Left ventricle myocardium superior (tissue), 1 donor: ENCODE results near the gene WDFY1. TPM values are rescaled to one million over a fixed set of nuclear protein-coding genes. Genes with fewer than 3 reads are reported as not detected.

Source experiments
- ATAC-seq: fragments of 200-7000 bp; cut with Tn5 transposase; one replicate; pipeline ENCODE4 v1.9.1; 2020; ENCODE audit warnings: mild to moderate bottlenecking, moderate library complexity
- DNase-seq: peaks from one replicate; pipeline ENCODE4 v3.0.0-alpha.2; 2020
- intact Hi-C: fragments of 100-400 bp; cut with micrococcal nuclease; formaldehyde crosslinking; loops from one replicate; pipeline ENCODE4 v1.11.0; 2022
- long read RNA-seq: library from polyadenylated mRNA; unstranded; transcript quantifications from one replicate; pipeline ENCODE4 v2.0.0, GENCODE V29; 2021
- total RNA-seq: library from RNA; stranded (reverse); fragmentation: NEBNext Ultra II Directional; extraction: Animal tissue kit (Norgen Biotek cat#: 25700); gene quantifications from one replicate; pipeline ENCODE4 v1.2.1, GENCODE V29; 2021
- donor health status: DM: no; HTN: yes; CAD: no; lungs with severe emphysema.

WDFY1 gene
- total RNA-seq: 12.4 TPM
- long read RNA-seq, full-length matches to known transcripts: 7 of 15 reads
- long read RNA-seq, partial matches to known transcripts: 0 of 15 reads
- long read RNA-seq, other reads (novel, unspliced or antisense): 8 of 15 reads

- peak; percentile 98 for ATAC-seq
- intact Hi-C loops: no loop called here
These were observed at the start of gene WDFY1 for GRCh38 chr2:223944703-223945531. Gene WDFY1 (minus strand): TSS chr2:223945335. CDS start chr2:223945284, 51 bp downstream.

GRCh38 chr2:223994562-223995162 lies 49.5 kb upstream of the WDFY1 start:
- intact Hi-C loops: no loop called here
- DNase-seq (no peak), ATAC-seq (no peak)

More at GRCh38 chr2:223944703-223945531, at the start of gene WDFY1:
- peak; percentile 95 for DNase-seq

DNA sequence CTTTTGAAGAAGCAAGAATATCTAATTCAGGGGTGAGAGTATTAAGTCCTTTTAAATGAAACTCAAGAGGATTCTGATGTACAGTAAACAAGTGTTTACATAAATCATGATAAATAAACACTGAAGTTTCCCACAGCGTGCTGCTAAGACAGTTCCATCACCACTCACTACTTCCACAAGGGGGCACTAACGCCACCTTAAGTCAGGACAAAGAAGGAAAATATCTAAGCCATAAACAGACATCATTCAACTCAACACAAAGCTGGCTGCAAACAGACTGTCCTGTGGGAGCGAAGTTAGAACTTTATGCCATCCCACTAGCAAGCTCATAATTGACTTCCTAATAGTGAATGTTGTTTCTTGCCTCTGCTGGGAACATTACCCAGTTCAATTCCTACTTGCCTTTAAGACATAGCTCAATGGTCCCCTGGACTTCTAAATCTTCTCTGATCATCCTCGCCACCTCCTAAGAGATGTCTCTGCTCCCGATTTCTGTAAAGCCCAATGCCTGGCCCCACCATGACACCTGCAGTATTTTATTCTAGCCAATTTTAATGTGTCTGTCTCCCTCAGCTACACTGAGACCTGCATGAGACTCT lies 48.6 kb upstream of the WDFY1 start:
- ATAC-seq: peak; percentile 85
- no peak for DNase-seq

GRCh38 chr2:223991611-223992010 lies 46.5 kb upstream of the WDFY1 start:
- intact Hi-C loops: no loop called here
- ATAC-seq: no peak

More for the DNA sequence above, 48.6 kb upstream of the WDFY1 start:
- intact Hi-C loops: loop anchor here (1.0 kb wide), 1 partner anchor 291 kb away; no protein-coding TSS in a partner anchor

GRCh38 chr2:223989856-223990232 lies 44.7 kb upstream of the WDFY1 start:
- intact Hi-C loops: no loop called here
- ATAC-seq: no peak
- no peak for DNase-seq

More at GRCh38 chr2:223991611-223992010, 46.5 kb upstream of the WDFY1 start:
- DNase-seq: no peak

- DNase-seq (no peak), ATAC-seq (no peak)
- intact Hi-C loops: no loop called here
These were observed 44.2 kb upstream of the WDFY1 start for GRCh38 chr2:223989206-223989855.

DNA sequence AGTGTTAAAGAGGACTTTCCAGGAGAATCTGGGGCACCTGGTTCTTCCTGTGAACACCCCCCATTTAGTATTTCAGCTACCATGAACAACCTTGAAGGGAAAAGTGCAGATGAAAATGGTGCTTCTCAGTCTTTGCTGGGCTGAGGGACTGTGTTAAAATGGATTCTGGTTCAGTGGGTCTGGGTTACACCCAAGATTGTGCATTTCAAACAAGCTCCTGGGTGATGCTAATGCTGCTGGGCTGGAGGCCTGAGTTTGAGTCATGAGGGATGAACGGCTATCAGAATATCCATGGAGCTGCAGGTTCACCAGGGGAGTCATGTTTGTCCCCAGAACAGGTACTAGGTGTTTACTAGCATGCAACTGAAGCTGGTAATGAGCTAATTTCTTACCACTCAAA lies 36.1 kb upstream of the WDFY1 start:
- ATAC-seq (no peak), DNase-seq (no peak)
- intact Hi-C loops: no loop called here

DNA sequence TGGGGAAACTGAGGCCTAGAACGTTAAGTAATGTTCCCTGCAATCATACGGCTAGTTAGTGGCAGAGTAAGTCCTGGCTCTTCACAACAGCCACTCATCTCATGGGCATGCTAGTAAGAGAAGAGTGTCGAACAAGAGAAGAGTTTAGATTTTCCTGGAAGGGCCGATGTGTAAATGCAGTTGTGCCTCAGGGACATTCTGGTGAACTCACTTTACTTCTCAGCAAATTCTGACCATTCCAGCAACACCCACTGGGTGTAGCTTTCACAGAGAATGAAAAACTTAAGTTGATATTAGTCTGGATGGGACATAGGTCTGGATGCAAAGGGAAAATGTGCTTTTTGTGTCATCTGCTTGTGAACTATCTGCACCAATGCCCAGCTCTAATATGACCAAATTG lies 35.7 kb upstream of the WDFY1 start:
- DNase-seq: no peak
- intact Hi-C loops: no loop called here
- ATAC-seq: no peak

DNA sequence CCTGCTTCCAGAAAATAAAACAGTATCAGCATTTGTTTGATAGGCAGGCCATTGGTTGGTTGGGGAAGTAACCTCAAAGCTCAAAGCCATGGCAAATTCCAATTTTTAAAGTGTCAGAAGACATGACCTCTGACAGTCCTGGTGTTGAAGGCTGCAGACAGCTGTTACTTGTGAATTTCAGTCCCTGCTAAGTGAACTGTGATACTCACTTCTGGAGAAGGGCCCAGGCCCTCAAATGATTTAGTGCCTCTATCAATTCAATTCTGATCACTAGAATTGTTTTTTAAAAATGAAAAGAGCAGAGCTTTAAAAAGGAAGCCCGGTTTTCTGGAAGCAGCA lies 35.2 kb upstream of the WDFY1 start:
- intact Hi-C loops: no loop called here
- no peak for ATAC-seq

GRCh38 chr2:223979730-223980396 lies 34.7 kb upstream of the WDFY1 start:
- DNase-seq (no peak), ATAC-seq (no peak)
- intact Hi-C loops: no loop called here

More for the DNA sequence above, 35.2 kb upstream of the WDFY1 start:
- no peak for DNase-seq

DNA sequence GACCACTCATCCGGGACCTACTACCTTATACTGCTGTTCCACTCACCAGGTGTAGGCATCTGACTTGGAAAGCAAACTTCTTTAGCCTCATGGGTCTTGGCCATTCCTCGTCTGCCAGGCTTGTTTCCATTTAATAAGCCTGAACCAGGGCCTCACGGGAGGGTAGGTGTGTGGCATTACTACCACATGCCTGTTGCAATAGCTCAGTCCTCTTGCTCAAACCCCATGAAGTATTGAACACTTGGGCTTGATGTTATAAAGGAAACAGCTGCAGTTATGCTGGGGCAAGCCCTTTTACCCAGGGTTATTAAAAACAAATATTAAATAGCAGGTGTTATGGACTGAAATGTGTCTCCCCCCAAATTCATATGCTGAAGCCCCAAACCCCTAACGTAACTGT lies 33.3 kb upstream of the WDFY1 start:
- intact Hi-C loops: no loop called here
- DNase-seq (no peak), ATAC-seq (no peak)

- no peak for DNase-seq
- intact Hi-C loops: no loop called here
- no peak for ATAC-seq
These were observed 31.6 kb upstream of the WDFY1 start for GRCh38 chr2:223976635-223977226.

DNA sequence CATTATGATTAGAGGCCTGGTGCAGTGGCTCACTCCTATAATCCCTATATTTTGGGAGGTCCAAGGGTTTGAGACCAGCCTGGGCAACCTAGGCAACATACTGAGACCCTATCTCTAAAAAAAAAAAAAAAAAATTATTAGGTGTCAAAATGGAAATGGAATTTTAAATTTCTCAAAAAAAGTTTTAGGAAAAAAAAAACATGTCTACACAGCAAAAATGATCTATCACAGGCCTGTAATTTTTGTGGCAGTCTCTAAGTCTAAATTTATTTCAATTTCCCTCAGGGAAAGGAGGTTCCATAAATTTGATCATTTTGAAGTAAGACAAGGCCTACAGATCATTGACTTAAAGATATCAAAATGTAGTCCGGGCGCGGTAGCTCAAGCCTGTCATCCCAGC lies 28.5 kb upstream of the WDFY1 start:
- DNase-seq: no peak
- no peak for ATAC-seq
- intact Hi-C loops: loop anchor here (5.0 kb wide), 1 partner anchor 309 kb away; no protein-coding TSS in a partner anchor

GRCh38 chr2:223972656-223973102 lies 27.5 kb upstream of the WDFY1 start:
- DNase-seq: no peak
- no peak for ATAC-seq
- intact Hi-C loops: loop anchor here (5.0 kb wide), 1 partner anchor 310 kb away; no protein-coding TSS in a partner anchor

GRCh38 chr2:223971731-223972130 lies 26.6 kb upstream of the WDFY1 start:
- ATAC-seq (no peak), DNase-seq (no peak)
- intact Hi-C loops: loop anchor here (5.0 kb wide), 1 partner anchor 311 kb away; no protein-coding TSS in a partner anchor

GRCh38 chr2:223970343-223971128 lies 25.4 kb upstream of the WDFY1 start:
- intact Hi-C loops: loop anchor here (5.0 kb wide), 1 partner anchor 312 kb away; no protein-coding TSS in a partner anchor

DNA sequence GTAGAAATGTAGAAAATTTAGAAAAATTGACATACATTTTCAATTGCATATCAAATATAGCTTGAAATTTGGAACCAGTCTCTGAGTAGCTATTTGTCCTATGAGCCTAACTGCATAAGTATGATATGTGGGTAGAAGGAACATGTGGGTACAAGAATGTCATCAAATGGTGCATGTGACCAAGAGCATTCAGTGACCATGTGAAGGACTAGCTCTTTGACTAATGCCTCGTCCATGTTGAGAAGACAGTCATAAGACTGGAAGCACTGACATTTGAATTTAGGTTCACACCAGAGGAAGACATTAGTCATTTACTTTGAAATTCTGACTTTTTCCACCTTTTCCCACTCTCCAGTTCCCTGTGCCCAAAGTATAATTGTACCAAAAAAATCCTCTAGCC lies 24.7 kb upstream of the WDFY1 start:
- DNase-seq (no peak), ATAC-seq (no peak)
- intact Hi-C loops: loop anchor here (5.0 kb wide), 1 partner anchor 312 kb away; no protein-coding TSS in a partner anchor

More at GRCh38 chr2:223970343-223971128, 25.4 kb upstream of the WDFY1 start:
- ATAC-seq: peak; percentile 45
- no peak for DNase-seq
